Sciatic nerve (tissue), 2 donors: ENCODE data around the gene HS6ST3. TPM values are rescaled to one million over a fixed set of nuclear protein-coding genes. Genes with fewer than 3 reads are reported as not detected.
"Not testable (repeated sequence)": the region's sequence is repeated elsewhere in the genome, so short reads cannot be mapped to it uniquely, and the experiment has no call there.

ENCODE experiments used
- ATAC-seq: fragments of 200-7000 bp; cut with Tn5 transposase; one replicate; pipeline ENCODE4 v1.9.1; 2020; ENCODE audit warnings: mild to moderate bottlenecking, moderate library complexity
- DNase-seq: peaks from one replicate; pipeline ENCODE4 v3.0.0-alpha.2; 2020; ENCODE audit warnings: low spot score
- intact Hi-C: fragments of 100-400 bp; cut with DNase I; formaldehyde crosslinking; loops from one replicate; pipeline ENCODE4 v1.14.2; 2022
- total RNA-seq: library from RNA; stranded (reverse); fragmentation: NEBNext Ultra II Directional; extraction: Animal tissue kit (Norgen Biotek cat#: 25700); gene quantifications from one replicate; pipeline ENCODE4 v1.2.1, GENCODE V29; 2021
- donor health status: DM: no; HTN: no; CAD: no.
- donor health status: DM: no; HTN: no; CAD: no.

Gene HS6ST3
- total RNA-seq, 1 donor from 2014 or later, result 0.22 TPM

- intact Hi-C loops, result no loop called here
- DNase-seq, result no peak
- ATAC-seq, result no peak
Measured at GRCh38 chr13:96090240-96091101, 564 bp downstream of the HS6ST3 start.

DNA sequence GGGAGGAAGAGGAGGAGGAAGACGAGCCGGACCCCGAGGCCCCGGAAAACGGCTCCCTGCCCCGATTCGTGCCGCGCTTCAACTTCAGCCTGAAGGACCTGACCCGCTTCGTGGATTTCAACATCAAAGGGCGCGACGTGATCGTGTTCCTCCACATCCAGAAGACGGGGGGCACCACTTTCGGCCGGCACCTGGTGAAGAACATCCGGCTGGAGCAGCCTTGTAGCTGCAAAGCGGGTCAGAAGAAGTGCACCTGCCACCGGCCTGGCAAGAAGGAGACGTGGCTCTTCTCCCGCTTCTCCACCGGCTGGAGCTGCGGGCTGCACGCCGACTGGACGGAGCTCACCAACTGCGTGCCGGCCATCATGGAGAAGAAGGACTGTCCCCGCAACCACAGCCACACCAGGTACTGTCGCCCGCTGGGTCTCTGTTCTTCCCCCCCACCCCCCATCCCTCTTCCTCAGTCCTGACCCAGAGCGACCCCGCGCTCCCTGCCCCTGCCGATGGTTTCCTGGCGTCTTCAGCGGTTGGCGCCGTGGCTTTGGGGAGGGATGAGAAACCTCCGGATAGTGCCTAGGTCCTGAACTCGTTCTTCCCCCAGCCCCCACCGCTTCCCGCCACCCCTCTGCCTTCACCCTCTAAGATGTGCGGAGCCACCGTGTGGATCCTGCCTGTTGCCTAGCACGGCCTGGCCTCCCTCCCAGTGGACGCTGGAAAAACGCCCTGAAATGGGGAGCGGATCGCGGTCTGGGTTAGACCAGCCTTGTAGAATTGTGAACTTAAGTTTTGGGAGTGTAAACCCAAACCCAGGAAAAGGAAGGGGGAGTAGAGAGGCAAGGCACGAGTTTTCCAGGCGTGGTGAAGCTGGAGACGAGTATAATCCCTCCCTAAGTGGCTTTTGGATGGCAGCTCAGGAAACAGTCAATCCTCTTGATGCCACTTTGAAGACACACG, 1.5 kb downstream of the HS6ST3 start:
- intact Hi-C loops, result no loop called here
- no peak for DNase-seq
- peak; percentile 49 for ATAC-seq

DNA sequence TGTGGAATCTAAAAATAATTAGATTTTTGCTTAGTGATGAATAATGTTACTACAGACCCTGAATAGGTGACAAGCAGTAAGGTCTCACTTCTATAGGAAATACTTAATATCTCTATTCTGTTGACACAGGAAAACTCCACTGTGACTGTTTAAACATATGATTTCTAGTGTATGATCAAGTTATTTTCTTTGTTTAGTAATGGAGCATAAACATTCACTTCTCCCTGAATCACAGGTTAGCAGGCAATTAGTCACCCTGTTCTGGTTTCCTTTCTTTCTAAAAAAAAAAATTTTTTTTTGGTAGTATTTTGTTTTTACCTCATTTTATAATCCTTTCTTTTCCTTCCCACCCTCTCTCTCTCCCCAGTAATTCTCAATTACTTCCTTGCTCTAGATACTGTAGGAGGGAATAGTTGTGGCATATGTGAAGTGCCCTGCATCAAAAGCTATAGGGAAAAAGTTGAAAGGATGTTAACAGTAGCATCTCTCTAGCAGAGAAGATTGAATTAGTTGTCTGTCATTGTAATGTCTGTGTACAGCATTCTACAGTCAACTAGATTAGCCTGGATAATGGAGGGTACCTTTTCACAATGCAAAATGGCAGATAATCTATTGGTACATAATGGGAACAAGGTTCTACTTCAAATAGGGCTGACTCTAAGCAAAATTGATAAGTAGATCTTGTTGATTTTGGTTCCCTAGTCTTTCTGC, 3.5 kb downstream of the HS6ST3 start:
- ATAC-seq, result no peak
- DNase-seq, result no peak
- intact Hi-C loops, result no loop called here

DNA sequence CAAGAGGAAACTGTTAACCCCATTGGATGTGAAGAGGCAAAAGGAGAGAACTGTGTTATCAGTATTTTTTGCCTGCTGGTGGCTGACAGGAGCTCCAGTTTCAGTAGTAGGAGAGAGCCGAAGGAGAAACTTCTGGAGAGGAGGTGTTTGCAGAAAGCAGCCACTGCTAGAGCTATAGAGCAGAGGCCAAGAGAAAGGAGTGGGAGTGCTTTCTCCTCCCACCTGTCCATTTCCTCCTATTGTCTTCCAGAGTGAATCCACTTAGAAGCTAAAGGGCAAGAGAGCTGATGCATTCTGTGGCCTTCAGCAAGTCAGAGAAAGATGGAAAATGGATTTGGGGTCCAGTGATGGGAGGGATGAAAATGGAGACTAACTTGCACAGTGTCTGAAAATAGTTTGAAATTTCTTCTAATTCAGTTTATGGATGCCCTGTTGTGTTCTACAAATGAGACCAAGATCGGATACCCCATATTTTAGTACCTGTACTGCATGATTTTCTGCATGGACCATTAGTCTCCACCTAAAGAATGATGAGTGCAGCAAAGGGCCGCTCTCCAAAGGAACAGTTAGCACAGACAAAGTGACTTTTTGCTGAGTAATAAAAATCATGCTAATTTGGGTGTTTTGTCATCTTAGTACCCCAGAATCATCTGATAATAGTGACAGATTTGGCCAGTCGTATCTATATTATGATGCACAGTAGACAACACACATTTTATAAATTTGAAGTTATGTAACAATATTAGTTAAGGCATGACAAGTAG, 10.7 kb downstream of the HS6ST3 start:
- no peak for ATAC-seq
- intact Hi-C loops, result no loop called here
- no peak for DNase-seq

DNA sequence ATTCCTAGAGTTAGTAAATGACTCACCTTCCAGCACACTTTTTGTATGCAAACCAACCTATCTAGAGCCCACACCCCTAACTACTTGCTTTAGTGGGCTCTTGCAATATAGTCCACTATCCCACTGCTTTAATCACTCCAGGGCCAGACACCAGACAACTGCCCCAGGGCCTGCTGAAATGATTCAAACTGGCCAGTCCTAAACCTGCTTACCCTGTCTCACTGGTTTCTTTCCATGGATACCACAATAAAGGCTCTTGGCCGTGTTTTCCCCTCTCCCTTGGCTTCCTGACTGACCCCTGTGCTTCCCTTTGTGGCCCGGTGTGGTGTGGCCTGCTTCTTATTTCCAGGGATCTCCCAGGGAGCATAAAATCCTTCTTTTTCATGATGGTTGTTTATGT, 14.6 kb downstream of the HS6ST3 start:
- ATAC-seq (no peak), DNase-seq (no peak)
- intact Hi-C loops, result no loop called here

DNA sequence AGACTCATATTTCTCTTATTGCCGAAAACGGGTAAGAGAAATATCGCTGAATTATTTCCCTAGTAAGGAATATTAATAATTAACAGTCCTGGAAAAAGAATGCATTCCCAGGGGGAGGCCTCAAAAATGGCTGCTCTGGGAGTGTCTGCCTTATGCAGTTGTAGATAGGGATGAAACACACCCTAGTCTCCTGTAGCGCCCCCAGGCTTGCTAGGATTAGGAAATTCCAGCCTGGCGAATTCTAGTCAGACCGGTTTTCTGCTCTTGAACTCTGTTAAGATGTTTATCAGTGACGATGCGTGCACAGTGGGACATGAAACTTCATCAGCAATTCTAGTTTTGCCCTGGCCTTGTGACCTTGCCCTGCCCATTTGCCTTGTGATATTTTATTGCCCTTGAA, 18.2 kb downstream of the HS6ST3 start:
- ATAC-seq, DNase-seq, intact Hi-C loops: not testable (repeated sequence)

DNA sequence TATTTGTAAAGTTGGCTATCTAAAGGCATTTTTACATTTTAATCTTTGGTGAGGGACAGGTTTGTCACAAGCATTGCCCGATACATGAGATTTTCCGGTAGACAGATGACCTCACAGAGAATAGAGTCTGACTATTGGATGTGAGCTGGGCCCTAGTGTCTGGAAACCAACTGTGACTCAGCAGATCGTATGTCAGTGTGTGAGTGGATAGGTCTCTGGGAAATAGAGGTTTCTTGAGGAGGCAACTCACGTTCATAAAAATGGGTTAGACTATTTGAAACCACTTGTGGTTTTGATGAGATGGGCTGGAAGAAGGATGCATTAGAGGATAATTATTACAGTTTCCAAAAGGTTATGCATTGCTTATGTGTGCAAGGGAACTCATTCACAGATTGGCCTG, 19.2 kb downstream of the HS6ST3 start:
- no peak for ATAC-seq
- intact Hi-C loops, result no loop called here
- no peak for DNase-seq

- intact Hi-C loops, result no loop called here
- no peak for DNase-seq
- ATAC-seq, result no peak
Measured at GRCh38 chr13:96112936-96113335, 23.0 kb downstream of the HS6ST3 start.

DNA sequence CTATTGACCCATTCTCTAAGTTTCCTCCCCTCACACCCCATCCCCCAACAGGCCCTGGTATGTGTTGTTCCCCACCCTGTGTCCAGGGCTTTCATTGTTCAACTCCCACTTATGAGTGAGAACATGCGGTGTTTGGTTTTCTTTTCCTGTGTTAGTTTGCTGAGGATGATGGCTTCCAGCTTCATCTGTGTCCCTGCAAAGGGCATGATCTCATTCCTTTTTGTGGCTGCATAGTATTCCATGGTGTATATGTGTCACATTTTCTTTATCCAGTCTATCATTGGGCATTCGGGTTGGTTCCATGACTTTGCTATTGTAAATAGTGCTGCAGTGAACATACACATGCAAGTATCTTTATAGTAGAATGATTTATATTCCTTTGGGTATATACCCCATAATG, 25.5 kb downstream of the HS6ST3 start:
- intact Hi-C loops, DNase-seq, ATAC-seq: not testable (repeated sequence)

DNA sequence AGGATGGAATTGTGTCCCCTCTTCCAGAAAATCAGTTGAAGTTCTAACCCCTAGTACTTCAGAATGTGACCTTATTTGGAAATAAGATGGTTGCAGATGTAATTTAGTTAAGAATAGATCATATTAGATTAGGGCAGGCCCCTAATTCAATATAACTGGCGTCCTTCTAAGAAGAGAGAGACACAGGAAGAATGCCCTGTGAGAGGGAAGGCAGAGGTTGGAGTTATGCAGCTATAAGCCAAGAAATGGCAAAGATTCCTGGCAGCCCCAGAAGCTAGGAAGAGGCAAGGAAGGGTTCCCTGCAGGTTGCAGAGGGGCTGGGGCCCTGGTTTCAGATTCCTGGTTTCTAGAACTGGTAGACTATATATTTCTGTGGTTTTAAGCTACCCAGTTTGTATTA, 30.0 kb downstream of the HS6ST3 start:
- DNase-seq (no peak), ATAC-seq (no peak)
- intact Hi-C loops, result no loop called here

- ATAC-seq (no peak), DNase-seq (no peak)
- intact Hi-C loops, result no loop called here
Measured at GRCh38 chr13:96130818-96131340, 41.0 kb downstream of the HS6ST3 start.

DNA sequence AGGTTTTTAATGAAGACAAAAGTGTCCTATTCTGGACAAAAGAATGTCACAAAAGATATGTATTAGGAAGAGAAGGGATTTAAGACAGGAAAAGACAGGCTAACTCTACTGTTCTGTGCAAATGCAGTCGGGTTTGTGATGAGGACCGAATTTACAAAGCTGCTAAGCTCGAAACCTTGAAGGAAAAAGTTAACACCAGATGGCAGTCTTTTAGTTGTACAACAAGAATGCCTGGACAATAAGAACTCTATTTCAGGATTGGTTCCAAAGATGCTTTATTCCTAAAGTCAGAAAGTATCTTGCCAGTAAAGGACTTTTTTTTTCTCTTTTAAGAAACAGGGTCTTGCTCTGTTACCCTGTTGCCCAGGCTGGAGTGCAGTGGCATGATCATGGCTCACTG, 51.1 kb downstream of the HS6ST3 start:
- intact Hi-C loops, result no loop called here
- ATAC-seq (no peak), DNase-seq (no peak)

- ATAC-seq (no peak), DNase-seq (no peak)
- intact Hi-C loops, result no loop called here
Measured at GRCh38 chr13:96159725-96160124, 69.8 kb downstream of the HS6ST3 start.

DNA sequence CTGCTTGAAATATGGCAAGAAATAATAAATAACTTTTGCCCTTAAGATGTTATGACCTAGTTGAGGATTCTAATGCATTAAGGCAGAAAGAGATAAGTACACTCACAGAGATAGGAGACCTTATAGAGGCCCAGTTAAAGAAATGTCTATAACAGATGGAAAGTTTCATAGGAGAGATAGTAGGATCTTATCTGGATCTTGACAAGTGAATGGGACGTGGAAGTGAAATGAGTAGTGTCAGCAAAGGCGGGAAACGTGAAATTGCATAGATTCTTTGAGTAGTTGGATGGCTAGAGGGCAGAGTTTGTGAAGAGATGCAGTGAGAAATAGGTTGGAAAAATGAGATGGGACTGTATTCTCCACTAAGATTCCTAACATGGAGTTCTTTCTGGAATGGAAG, 71.2 kb downstream of the HS6ST3 start:
- ATAC-seq (no peak), DNase-seq (no peak)
- intact Hi-C loops, result no loop called here

DNA sequence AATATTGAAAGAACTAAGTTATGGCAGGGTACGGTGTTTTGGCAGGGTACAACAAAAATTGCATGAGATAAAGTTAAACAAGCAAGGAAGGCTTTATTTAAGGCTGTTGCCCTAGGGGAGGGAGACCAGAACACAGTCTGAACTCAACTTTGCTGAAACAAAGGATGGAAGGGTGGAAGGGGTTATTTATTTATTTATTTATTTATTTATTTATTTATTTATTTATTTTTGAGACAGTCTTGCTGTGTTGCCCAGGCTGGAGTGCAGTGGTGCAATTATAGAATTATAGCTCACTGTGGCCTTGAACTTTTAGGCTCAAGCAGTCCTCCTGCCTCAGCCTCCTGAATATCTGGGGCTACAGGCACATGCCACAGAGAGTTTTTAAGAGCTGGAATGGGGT, 75.9 kb downstream of the HS6ST3 start:
- intact Hi-C loops, result no loop called here
- DNase-seq (no peak), ATAC-seq (no peak)

- intact Hi-C loops, result no loop called here
- ATAC-seq (no peak), DNase-seq (no peak)
Measured at GRCh38 chr13:96172066-96172465, 82.2 kb downstream of the HS6ST3 start.

- DNase-seq (no peak), ATAC-seq (no peak)
- intact Hi-C loops, result no loop called here
Measured at GRCh38 chr13:96178759-96179158, 88.9 kb downstream of the HS6ST3 start.

GRCh38 chr13:96179309-96179708, 89.4 kb downstream of the HS6ST3 start:
- DNase-seq, result no peak
- ATAC-seq, result no peak
- intact Hi-C loops, result no loop called here
